HCT116 (cell line): ENCODE results near the gene AGTPBP1. TPM values are rescaled to one million over a fixed set of nuclear protein-coding genes. Genes with fewer than 3 reads are reported as not detected.

Experiments used
- ATAC-seq: fragments of 200-7000 bp; cut with Tn5 transposase; 2 replicates; pipeline ENCODE4 v1.9.1; 2020; ENCODE audit warnings: mild to moderate bottlenecking, moderate library complexity
- BruUV-seq: library from RNA; stranded (reverse); fragments of 400-500 nt; replicated peaks from 2 replicates; lab custom pipeline; 2021; lab: Mats Ljungman, UMichigan
- CTCF ChIA-PET: fragments of 300-600 bp; sonication (Branson Sonifier 250); formaldehyde crosslinking; loops from one replicate; lab custom pipeline; 2021; ENCODE audit warnings: antibody characterized with exemption; lab: Charles Lee
- POLR2A ChIA-PET: fragments of 300-600, 350-600 bp; sonication (Branson Sonifier 250); formaldehyde crosslinking; loops from one replicate; lab custom pipeline; 2021; ENCODE audit warnings: antibody characterized with exemption; lab: Charles Lee
- RAD21 ChIA-PET, 2 experiments: fragments of 300-600 bp; sonication (Branson Sonifier 250); formaldehyde crosslinking; loops; one replicate each; lab custom pipeline; 2023; ENCODE audit warnings: low total read pairs in 2 of 2; ENCODE audit not compliant: uncharacterized antibody in 2 of 2, unreplicated experiment in 2 of 2, low non-redundant PET in 1 of 2; lab: Charles Lee
- DNase-seq: peaks from one replicate; pipeline ENCODE4 v3.0.0-alpha.2; 2010; ENCODE audit warnings: low read depth, low spot score
- H2AFZ ChIP-seq: fragments of 200-600 bp; shearing (Covaris generic), sonication (generic); 2 replicates; pipeline ENCODE4 v1.6.1; 2017; ENCODE audit warnings: low read depth, mixed run types, mixed read lengths, antibody characterized with exemption, low read length; ENCODE audit not compliant: poor library complexity, severe bottlenecking
- H3K27ac ChIP-seq: 2 replicates; pipeline ENCODE4 v1.5.1; 2012; ENCODE audit warnings: low read depth, low read length
- H3K27me3 ChIP-seq: fragments of 200-600 bp; sonication (generic); 2 replicates; pipeline ENCODE4 v1.6.1; 2016; ENCODE audit warnings: mixed run types, low read length, mixed read lengths; ENCODE audit not compliant: insufficient read depth
- H3K36me3 ChIP-seq, 2 experiments: fragments of 200-500 bp in 1 of 2; fragments of 200-600 bp in 1 of 2; sonication (Bioruptor generic) in 1 of 2; sonication (generic) in 1 of 2; 2 replicates each; pipeline versions ENCODE4 v1.5.1 to v1.6.1; 2014 to 2016; ENCODE audit warnings: low read length in 2 of 2, inconsistent platforms in 1 of 2, mixed read lengths in 1 of 2, mixed run types in 1 of 2; ENCODE audit not compliant: insufficient read depth in 2 of 2, control insufficient read depth in 1 of 2
- H3K4me1 ChIP-seq, 2 experiments: fragments of 200-600 bp in 1 of 2; sonication (generic) in 1 of 2; 2 replicates each; pipeline versions ENCODE4 v1.5.1 to v1.6.1; 2012 to 2017; ENCODE audit warnings: low read length in 2 of 2, inconsistent platforms in 1 of 2, mild to moderate bottlenecking in 1 of 2, mixed read lengths in 1 of 2, mixed run types in 1 of 2, moderate library complexity in 1 of 2; ENCODE audit not compliant: insufficient read depth in 2 of 2, control insufficient read depth in 1 of 2
- H3K4me2 ChIP-seq: fragments of 200-600 bp; sonication (generic); 2 replicates; pipeline ENCODE4 v1.6.1; 2017; ENCODE audit warnings: mixed run types, low read length, mixed read lengths
- H3K4me3 ChIP-seq, 2 experiments: fragments of 200-600 bp in 1 of 2; sonication (generic) in 1 of 2; replicated peaks in 1 of 2; 2 replicates each; pipeline ENCODE4 v1.5.1; 2011 to 2016; ENCODE audit warnings: low read length in 2 of 2, control low read depth in 1 of 2, low read depth in 1 of 2, mild to moderate bottlenecking in 1 of 2, mixed read lengths in 1 of 2, mixed run types in 1 of 2
- H3K79me2 ChIP-seq: fragments of 200-600 bp; sonication (generic); 2 replicates; pipeline ENCODE4 v1.6.1; 2017; ENCODE audit warnings: mild to moderate bottlenecking, mixed run types, low read length, moderate library complexity, mixed read lengths; ENCODE audit not compliant: insufficient read depth
- H3K9ac ChIP-seq: fragments of 200-600 bp; sonication (generic); 2 replicates; pipeline ENCODE4 v1.6.1; 2016; ENCODE audit warnings: low read length, mixed read lengths
- H3K9me2 ChIP-seq: fragments of 200-600 bp; sonication (generic), shearing (Covaris generic); 2 replicates; pipeline ENCODE4 v1.6.1; 2017; ENCODE audit warnings: mixed run types, mild to moderate bottlenecking, moderate library complexity; ENCODE audit not compliant: insufficient read depth
- H3K9me3 ChIP-seq, 2 experiments: fragments of 200-500 bp in 1 of 2; fragments of 200-600 bp in 1 of 2; sonication (Bioruptor generic) in 1 of 2; sonication (generic) in 1 of 2; 2 replicates each; pipeline ENCODE4 v1.6.1; 2014 to 2017; ENCODE audit warnings: low read length in 2 of 2, mixed read lengths in 2 of 2, inconsistent platforms in 1 of 2, low read depth in 1 of 2, mild to moderate bottlenecking in 1 of 2, mixed run types in 1 of 2, moderate library complexity in 1 of 2; ENCODE audit not compliant: control insufficient read depth in 1 of 2, insufficient read depth in 1 of 2
- H4K20me1 ChIP-seq: fragments of 200-600 bp; sonication (generic), shearing (Covaris generic); 2 replicates; pipeline ENCODE4 v1.6.1; 2017; ENCODE audit warnings: mixed run types, mild to moderate bottlenecking, moderate library complexity; ENCODE audit not compliant: insufficient read depth
- CBX3 ChIP-seq: IDR thresholded peaks from 2 replicates; pipeline ENCODE4 v1.6.1; 2012; ENCODE audit warnings: low read depth
- ELF1 ChIP-seq: IDR thresholded peaks from 2 replicates; pipeline ENCODE4 v1.6.1; 2012; ENCODE audit warnings: low read depth, borderline replicate concordance
- EZH2phosphoT487 ChIP-seq: fragments of 200-600 bp; IDR thresholded peaks from 2 replicates; pipeline ENCODE4 v1.6.1; 2018; ENCODE audit warnings: antibody characterized with exemption, borderline replicate concordance
- FOSL1 ChIP-seq: IDR thresholded peaks from 2 replicates; pipeline ENCODE4 v1.6.1; 2012; ENCODE audit warnings: low read depth
- POLR2A ChIP-seq: IDR thresholded peaks from 2 replicates; pipeline ENCODE4 v1.7.0; 2011; ENCODE audit warnings: borderline replicate concordance; ENCODE audit not compliant: insufficient read depth, insufficient read length; ENCODE audit errors: extremely low read depth
- RAD21 ChIP-seq: IDR thresholded peaks from 2 replicates; pipeline ENCODE4 v1.6.1; 2012; ENCODE audit warnings: low read depth, mild to moderate bottlenecking
- REST ChIP-seq: IDR thresholded peaks from 2 replicates; pipeline ENCODE4 v1.6.1; 2012; ENCODE audit warnings: low read depth
- SIN3A ChIP-seq: IDR thresholded peaks from 2 replicates; pipeline ENCODE4 v1.6.1; 2012; ENCODE audit warnings: low read depth
- SP1 ChIP-seq: IDR thresholded peaks from 2 replicates; pipeline ENCODE4 v1.6.1; 2012; ENCODE audit warnings: low read depth
- SRF ChIP-seq: IDR thresholded peaks from 2 replicates; pipeline ENCODE4 v1.6.1; 2012; ENCODE audit warnings: low read depth
- ZBTB33 ChIP-seq: IDR thresholded peaks from 2 replicates; pipeline ENCODE4 v1.6.1; 2011; ENCODE audit warnings: mild to moderate bottlenecking, low read length, moderate library complexity; ENCODE audit not compliant: insufficient replicate concordance; ENCODE audit errors: extremely low read depth
- ZFX ChIP-seq: fragments of 450-650 bp; IDR thresholded peaks from 2 replicates; pipeline ENCODE4 v1.6.1; 2017
- ZNF274 ChIP-seq: fragments of 200-500 bp; sonication (Bioruptor generic); IDR thresholded peaks from 2 replicates; pipeline ENCODE4 v1.6.1; 2014; ENCODE audit warnings: mild to moderate bottlenecking, low read depth, low read length, inconsistent platforms
- intact Hi-C: fragments of 100-400 bp; cut with micrococcal nuclease; formaldehyde crosslinking; loops from 2 replicates; pipeline ENCODE4 v1.10.0; 2022
- total RNA-seq: library from RNA; stranded (reverse); gene quantifications from one replicate; pipeline ENCODE4 v1.2.1, GENCODE V29; 2021; ENCODE audit not compliant: unreplicated experiment
- TF ChIP-seq, protein P1 (sequence below): IDR thresholded peaks from 2 replicates; pipeline ENCODE4 v1.6.1; 2012
- TF ChIP-seq, protein P2 (sequence below), 3 experiments: fragments of 200-600 bp in 1 of 3; sonication (generic) in 1 of 3; IDR thresholded peaks in 2 of 3; conservative IDR thresholded peaks in 1 of 3; 2 replicates each; pipeline ENCODE4 v1.5.1; 2012 to 2017; ENCODE audit warnings: low read depth in 2 of 3, low read length in 2 of 3, antibody characterized with exemption in 1 of 3, borderline replicate concordance in 1 of 3, control low read depth in 1 of 3, mild to moderate bottlenecking in 1 of 3, mixed read lengths in 1 of 3, mixed run types in 1 of 3, moderate library complexity in 1 of 3; ENCODE audit not compliant: insufficient read depth in 1 of 3

Gene AGTPBP1
- total RNA-seq, 1 experiment from 2014 or later, result 17.4 TPM

DNA sequence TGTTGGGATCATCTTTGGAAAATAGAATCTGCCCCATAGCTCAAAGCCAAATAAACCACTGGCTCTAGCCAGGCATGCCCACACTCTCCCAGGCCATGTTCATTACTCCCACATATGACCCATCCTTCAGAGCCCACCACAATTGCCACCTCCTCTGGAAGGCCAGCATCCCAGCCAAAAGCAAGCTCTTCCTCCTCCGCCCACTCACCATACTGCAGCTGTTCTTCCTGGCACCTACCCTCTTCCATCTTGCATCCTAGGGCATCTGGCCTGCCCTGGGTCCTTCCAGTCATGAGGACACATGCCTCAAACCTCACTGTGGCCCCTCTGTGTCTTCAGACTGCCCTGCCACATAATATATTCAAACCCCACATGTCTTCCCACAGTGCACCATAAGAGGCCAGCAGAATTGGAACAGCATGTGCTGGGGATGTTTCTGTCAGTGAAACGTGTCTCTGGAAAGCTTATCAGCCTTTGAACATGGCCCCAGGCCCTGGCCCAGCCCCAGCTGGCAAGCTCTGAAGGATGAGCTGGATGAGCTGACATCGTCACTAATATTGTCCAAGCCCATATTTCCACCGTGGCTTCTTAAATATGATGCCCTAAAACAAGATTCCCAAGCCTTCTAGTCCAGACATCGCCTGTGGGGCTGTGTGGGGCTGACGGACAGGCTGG is 230.8 kb downstream of the AGTPBP1 start:
- intact Hi-C loops, result no loop called here
- H3K4me3 ChIP-seq, result no peak overlapping the region
- no peak for TF ChIP-seq ZNF274
- TF ChIP-seq, protein P1, sequence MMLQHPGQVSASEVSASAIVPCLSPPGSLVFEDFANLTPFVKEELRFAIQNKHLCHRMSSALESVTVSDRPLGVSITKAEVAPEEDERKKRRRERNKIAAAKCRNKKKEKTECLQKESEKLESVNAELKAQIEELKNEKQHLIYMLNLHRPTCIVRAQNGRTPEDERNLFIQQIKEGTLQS, result no peak
- TF ChIP-seq REST, result no peak
- TF ChIP-seq FOSL1, result no peak
- no peak for TF ChIP-seq RAD21
- no peak for TF ChIP-seq ZFX
- TF ChIP-seq POLR2A, result no peak
- TF ChIP-seq SIN3A, result no peak
- no peak for TF ChIP-seq SP1
- TF ChIP-seq ELF1, result no peak
- TF ChIP-seq ZBTB33, result no peak
- TF ChIP-seq CBX3, result no peak
- no peak for TF ChIP-seq SRF
- TF ChIP-seq EZH2phosphoT487, result no peak
- TF ChIP-seq, protein P2, sequence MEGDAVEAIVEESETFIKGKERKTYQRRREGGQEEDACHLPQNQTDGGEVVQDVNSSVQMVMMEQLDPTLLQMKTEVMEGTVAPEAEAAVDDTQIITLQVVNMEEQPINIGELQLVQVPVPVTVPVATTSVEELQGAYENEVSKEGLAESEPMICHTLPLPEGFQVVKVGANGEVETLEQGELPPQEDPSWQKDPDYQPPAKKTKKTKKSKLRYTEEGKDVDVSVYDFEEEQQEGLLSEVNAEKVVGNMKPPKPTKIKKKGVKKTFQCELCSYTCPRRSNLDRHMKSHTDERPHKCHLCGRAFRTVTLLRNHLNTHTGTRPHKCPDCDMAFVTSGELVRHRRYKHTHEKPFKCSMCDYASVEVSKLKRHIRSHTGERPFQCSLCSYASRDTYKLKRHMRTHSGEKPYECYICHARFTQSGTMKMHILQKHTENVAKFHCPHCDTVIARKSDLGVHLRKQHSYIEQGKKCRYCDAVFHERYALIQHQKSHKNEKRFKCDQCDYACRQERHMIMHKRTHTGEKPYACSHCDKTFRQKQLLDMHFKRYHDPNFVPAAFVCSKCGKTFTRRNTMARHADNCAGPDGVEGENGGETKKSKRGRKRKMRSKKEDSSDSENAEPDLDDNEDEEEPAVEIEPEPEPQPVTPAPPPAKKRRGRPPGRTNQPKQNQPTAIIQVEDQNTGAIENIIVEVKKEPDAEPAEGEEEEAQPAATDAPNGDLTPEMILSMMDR (IDR thresholded peaks at IDR 0.05 in 2 of 3, conservative IDR thresholded peaks at IDR 0.05 in 1 of 3; ENCODE audit: borderline replicate concordance in 1 of 3, insufficient read depth in 1 of 3, low read depth in 2 of 3, low read length in 2 of 3), result no peak
- TF ChIP-seq, all 23 proteins: peak for 0
- H3K36me3 ChIP-seq, result no peaks in the 10 kb centered on the region
- DNase-seq, result no peak
- POLR2A ChIA-PET, result no interaction called here
- H3K9ac ChIP-seq, result no peak overlapping the region
- no peak for ATAC-seq
- no peaks in the 10 kb centered on the region for H3K9me2 ChIP-seq
- no peak overlapping the region for H3K27ac ChIP-seq
- CTCF ChIA-PET, result no interaction called here
- peaks cover 4% of the 10 kb centered on the region; the same call in 1 of the 2 replicates for H3K27me3 ChIP-seq
- no peak overlapping the region for H2AFZ ChIP-seq
- peaks cover 0 to 14% of the 10 kb centered on the region in 2 experiments; a peak in 2 of 4 replicates for H3K4me1 ChIP-seq
- no peaks in the 10 kb centered on the region for H3K79me2 ChIP-seq
- no peaks in the 10 kb centered on the region for H4K20me1 ChIP-seq
- BruUV-seq, result no TSS peak
- no peaks in the 10 kb centered on the region for H3K9me3 ChIP-seq
- H3K4me2 ChIP-seq, result no peak overlapping the region
- RAD21 ChIA-PET, result no interaction called here
